ENCODE results near the gene ANKRD12.

ANKRD12 gene

DNA sequence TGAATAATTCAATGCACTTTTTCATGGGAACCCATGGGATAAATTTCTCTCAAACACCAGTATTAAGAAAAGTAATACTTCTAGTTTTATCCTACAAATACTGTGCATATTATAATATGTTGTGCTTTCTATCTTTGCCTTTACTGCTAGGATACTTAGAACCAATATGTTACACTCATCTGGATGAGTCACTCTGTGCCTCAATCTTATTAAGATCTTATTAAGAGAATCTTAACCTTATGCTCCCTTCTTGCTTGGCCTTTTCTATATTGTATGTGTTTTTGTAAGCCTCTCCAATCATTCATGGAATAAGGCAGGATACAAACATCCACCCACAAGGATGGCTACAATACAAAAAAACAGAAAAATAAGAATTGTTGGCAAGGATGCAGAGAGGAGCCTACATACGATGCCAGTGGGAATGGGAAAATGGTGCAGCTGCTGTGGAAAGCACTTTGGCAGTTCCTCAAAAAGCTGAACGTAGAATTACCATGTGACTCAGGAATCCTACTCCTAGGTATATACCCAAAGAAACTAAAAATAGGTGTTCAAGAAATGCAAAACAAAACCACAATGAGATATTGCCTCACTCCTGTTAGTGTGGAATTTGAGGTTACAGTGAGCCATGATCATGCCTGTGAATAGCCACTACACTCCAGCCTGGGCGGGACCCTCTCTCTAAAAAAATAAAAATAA lies 187.3 kb downstream of the ANKRD12 start:
- TF ChIP-seq, protein P1, sequence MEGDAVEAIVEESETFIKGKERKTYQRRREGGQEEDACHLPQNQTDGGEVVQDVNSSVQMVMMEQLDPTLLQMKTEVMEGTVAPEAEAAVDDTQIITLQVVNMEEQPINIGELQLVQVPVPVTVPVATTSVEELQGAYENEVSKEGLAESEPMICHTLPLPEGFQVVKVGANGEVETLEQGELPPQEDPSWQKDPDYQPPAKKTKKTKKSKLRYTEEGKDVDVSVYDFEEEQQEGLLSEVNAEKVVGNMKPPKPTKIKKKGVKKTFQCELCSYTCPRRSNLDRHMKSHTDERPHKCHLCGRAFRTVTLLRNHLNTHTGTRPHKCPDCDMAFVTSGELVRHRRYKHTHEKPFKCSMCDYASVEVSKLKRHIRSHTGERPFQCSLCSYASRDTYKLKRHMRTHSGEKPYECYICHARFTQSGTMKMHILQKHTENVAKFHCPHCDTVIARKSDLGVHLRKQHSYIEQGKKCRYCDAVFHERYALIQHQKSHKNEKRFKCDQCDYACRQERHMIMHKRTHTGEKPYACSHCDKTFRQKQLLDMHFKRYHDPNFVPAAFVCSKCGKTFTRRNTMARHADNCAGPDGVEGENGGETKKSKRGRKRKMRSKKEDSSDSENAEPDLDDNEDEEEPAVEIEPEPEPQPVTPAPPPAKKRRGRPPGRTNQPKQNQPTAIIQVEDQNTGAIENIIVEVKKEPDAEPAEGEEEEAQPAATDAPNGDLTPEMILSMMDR (IDR thresholded peaks at IDR 0.05), result no peak
- H3K27me3 ChIP-seq, result no peaks in the 10 kb centered on the region
- no peak overlapping the region for H3K4me3 ChIP-seq (ENCODE audit: low read depth in 1 of 2, low read length in 1 of 2)
- no peaks in the 10 kb centered on the region for H3K4me1 ChIP-seq (ENCODE audit: control insufficient read depth in 1 of 2, insufficient read depth in 1 of 2, low read depth in 1 of 2, low read length in 1 of 2)
- H3K27ac ChIP-seq, result no peak overlapping the region
- no peaks in the 10 kb centered on the region for H3K9me3 ChIP-seq
- H3K36me3 ChIP-seq, result no peaks in the 10 kb centered on the region

DNA sequence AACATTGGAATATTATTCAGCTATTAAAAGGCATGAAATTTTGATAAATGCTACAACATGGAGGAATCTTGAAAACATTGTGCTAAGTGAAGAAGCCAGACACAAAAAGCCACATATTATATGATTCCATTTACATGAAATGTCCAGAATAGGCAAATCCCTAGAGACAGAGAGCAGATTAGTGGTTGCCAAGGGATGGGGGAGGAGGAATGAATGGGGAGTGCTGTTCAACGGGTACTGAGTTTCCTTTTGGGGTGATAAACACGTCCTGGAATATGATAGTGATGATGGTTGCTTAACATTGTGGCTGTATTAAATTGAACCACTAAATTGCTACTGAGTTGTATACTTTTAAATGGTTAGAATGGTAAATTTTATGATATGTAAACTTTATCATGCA lies 189.1 kb downstream of the ANKRD12 start:
- no peaks in the 10 kb centered on the region for H3K27me3 ChIP-seq
- TF ChIP-seq, protein P1 (IDR thresholded peaks at IDR 0.05), result no peak
- H3K4me1 ChIP-seq (ENCODE audit: control insufficient read depth in 1 of 2, insufficient read depth in 1 of 2, low read depth in 1 of 2, low read length in 1 of 2), result no peaks in the 10 kb centered on the region
- H3K27ac ChIP-seq, result no peak overlapping the region
- no peaks in the 10 kb centered on the region for H3K9me3 ChIP-seq
- H3K4me3 ChIP-seq (ENCODE audit: low read depth in 1 of 2, low read length in 1 of 2), result no peak overlapping the region
- no peaks in the 10 kb centered on the region for H3K36me3 ChIP-seq

DNA sequence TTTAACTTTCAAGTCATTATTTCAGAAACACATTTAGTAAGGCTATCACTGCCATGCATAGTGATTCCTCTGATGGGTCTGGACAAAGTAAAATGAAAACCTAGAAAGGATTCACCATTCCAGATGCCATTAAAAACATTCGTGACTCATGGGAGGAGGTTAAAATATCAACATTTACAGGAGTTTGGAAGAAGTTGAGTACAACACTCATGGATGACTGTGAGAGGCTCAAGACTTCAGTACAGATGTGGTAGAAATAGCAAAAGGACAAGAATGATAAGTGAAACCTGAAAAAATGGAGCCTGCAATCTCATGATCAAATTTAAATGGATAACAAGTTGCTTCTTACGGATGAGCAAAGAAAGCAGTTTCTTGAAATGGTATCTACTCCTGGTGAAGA lies 192.2 kb downstream of the ANKRD12 start:
- no peaks in the 10 kb centered on the region for H3K9me3 ChIP-seq
- TF ChIP-seq, protein P1 (IDR thresholded peaks at IDR 0.05), result no peak
- peaks cover under 1 to 4% of the 10 kb centered on the region in 2 experiments for H3K4me1 ChIP-seq (ENCODE audit: control insufficient read depth in 1 of 2, insufficient read depth in 1 of 2, low read depth in 1 of 2, low read length in 1 of 2)
- peaks cover 13% of the 10 kb centered on the region for H3K27me3 ChIP-seq
- H3K4me3 ChIP-seq (ENCODE audit: low read depth in 1 of 2, low read length in 1 of 2), result no peak overlapping the region
- H3K36me3 ChIP-seq, result no peaks in the 10 kb centered on the region
- H3K27ac ChIP-seq, result no peak overlapping the region

DNA sequence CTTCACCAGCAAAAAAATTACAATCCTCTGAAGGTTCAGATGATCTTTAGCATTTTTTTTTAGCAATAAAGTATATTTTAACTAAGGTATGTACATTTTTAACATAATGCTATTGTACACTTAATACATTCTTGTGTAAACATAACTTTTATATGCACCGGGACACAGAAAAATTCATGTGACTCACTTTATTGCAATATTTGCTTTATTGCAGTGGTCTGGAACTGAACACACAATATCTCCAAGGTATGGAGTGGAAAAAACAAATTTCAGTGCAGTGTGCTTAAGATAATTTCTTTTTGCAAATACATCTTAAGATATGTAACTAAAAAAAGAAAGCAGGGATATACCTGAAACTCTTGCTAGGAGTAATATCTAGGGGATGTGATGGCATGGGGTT lies 192.9 kb downstream of the ANKRD12 start:
- TF ChIP-seq, protein P1 (IDR thresholded peaks at IDR 0.05), result no peak
- Histone ChIP-seq H3K9me3 (no peaks in the 10 kb centered on the region), H3K36me3 (no peaks in the 10 kb centered on the region), H3K27ac (no peak overlapping the region), H3K4me1 (ENCODE audit: control insufficient read depth in 1 of 2, insufficient read depth in 1 of 2, low read depth in 1 of 2, low read length in 1 of 2) (peaks cover 6 to 8% of the 10 kb centered on the region in 2 experiments), H3K4me3 (ENCODE audit: low read depth in 1 of 2, low read length in 1 of 2) (no peak overlapping the region), H3K27me3 (peaks cover 18% of the 10 kb centered on the region)

DNA sequence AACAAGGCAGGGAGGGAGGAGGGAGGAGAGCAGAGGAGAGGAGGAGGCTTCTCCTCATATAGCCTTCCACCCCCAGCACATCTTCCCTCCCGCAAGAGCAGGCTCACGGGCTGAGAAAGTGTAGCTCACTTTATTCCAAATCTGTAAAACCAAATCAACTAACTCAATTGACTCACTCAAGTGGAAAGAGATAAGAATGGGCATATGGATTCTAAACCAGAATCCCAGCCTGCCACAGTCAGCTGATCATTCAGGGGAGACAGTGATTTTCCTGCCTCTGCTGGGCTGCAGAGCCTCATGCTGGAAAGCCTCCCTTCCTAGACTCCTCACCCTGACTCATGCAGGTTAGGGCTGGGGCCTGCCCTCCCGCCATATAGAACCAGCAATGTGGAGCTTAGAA lies 193.8 kb downstream of the ANKRD12 start:
- TF ChIP-seq, protein P1 (IDR thresholded peaks at IDR 0.05), result no peak
- no peaks in the 10 kb centered on the region for H3K9me3 ChIP-seq
- no peak overlapping the region for H3K4me3 ChIP-seq (ENCODE audit: low read depth in 1 of 2, low read length in 1 of 2)
- peaks cover 10 to 13% of the 10 kb centered on the region in 2 experiments for H3K4me1 ChIP-seq (ENCODE audit: control insufficient read depth in 1 of 2, insufficient read depth in 1 of 2, low read depth in 1 of 2, low read length in 1 of 2)
- H3K27me3 ChIP-seq, result peaks cover 22% of the 10 kb centered on the region
- H3K36me3 ChIP-seq, result no peaks in the 10 kb centered on the region
- no peak overlapping the region for H3K27ac ChIP-seq
